Measurements from ENCODE around the gene HDAC7.
"Not testable (repeated sequence)": the region's sequence is repeated elsewhere in the genome, so short reads cannot be mapped to it uniquely, and the experiment has no call there.

HDAC7 gene

DNA sequence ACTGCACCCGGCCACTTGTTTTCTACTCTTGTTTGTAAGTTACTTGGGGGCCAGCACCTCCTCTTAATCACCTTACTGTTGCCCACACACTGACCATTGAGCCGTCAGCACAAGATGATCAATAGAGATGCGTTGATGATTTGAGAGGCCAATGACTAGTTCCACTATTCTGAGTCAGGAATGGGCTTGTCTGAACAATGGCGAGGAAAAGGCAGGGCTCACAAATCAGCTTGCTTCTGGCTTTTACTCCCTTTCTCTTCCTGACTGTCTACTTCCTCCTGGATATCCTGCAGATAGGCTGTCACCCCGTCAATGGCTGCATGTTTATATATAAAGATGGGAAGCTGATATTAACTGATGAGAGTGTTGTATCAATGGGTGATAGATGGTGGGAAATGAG lies 29.1 kb upstream of the HDAC7 start:
- DNase-seq = no peak

DNA sequence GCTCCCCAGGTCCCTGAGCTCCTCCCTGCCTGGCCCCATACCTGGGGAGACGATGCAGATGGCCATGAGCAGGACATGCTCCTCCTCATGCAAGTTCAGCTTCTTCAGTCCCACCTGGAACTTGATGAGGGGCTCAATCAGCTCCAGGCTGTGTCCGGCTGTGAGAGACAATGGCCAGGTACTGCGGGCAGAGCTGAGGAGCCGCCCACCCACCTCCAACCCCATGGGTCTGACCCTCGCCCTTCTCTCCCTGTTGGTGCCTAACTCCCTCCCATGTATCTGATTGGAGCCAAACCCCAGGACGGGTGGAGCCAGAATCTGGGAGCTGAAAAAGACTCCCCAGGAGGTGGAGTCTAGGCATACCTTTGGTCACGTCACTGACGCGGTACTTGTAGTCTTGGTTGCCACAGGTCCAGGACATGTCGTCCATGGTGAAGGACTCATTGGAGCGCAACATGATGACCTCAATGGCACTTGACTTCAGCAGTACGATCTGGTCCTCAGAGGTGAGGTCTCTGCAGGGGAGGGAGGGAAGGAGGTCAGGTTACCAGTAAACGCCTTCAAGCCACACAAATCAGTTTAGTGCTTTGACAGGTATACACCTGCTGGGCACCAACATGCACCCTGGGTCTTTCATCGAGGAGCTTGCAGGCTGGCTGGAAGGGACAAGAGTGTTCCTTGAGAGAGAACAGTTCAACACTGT lies 26.7 kb upstream of the HDAC7 start:
- DNase-seq = no peak

DNA sequence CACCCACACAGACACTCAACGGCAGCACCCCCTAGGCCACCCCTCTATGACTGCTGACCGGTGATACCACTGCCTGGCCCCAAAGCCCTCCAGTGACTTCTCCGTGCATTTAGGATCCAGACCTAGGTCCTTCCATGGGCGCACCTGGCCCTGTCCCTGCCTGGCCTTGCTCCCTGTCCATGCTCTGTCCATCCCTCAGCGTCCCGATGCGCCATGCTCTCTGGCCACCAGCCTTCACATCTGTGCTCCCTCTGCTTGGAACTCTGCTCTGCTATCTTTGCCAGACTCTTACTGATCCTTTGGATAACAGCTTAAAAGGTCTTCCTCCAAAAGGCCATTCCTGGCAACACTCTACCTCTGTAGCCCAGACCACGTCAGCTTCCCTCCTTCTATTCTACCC lies 25.4 kb upstream of the HDAC7 start:
- no peak for DNase-seq

DNA sequence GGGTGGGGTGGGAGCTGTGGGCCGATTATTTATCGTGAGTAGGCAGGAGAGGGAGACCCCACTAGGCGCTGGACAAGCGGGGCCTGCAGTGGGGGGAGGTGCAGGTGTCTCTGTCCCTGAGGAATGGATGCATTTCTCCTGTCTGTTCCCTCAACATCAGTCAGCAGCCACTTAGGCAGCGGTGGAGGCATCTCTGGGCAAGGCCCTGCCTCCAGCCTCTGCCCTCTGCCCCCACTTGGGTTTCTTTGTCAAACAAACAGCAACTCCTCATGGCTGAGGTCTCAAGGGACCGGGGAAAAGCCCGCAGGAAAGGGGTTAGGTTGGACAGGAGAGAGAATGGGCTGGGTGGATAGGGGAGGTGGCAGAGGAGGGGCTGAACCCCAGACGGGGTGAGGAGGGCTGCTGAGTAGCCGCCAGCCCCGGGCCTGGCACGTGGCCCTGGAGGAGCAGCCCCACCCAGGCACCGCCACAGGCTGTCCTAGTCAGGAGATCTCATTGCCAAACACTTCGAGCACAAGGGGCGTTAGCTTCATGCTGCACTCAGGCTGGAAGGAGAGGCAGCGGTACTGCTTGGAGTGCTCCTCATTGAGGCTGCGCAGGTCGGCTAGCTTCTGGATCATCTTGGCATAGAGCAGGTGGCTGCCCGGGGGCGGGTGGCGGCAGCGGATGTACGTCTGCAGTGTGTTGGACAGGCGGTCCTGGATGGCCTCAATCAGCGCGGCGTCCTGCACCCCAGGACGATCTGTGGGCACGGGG lies 24.7 kb upstream of the HDAC7 start:
- DNase-seq = no peak

DNA sequence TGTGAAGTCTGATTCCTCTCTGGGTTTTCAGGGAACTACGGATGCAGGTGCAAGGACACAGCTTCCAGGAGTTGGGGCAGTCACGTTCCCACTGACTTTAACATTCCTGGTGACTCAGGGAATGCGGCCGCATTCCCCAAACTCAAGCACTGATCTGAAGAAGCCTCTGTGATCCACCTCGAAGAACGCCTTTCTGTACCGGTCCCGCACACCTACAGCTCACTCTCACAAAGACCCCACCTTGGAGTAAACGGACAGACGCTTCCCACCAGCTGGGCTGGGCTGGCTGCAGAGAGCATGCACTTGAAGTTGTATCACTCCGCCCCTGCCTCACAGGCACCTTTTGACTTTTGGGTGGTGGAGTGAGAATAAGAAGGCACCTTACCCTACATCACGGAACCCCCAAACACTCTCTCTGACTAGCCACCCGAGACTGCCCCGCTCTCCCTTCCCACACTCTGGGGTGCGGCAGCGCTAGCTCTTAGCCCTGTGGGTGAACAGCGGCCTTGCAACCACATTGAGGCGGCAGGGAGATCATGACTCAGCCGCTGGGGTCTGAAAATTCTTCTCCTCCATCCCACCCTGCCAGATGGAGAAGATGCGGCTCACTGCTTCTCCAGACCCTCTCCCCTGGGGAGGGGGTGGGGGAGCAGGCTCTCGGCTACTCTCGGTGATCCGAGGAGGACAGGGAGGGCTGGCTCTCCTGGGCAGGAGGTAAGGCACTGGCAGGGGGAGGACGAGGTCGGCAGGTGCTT lies 23.7 kb upstream of the HDAC7 start:
- no peak for DNase-seq

DNA sequence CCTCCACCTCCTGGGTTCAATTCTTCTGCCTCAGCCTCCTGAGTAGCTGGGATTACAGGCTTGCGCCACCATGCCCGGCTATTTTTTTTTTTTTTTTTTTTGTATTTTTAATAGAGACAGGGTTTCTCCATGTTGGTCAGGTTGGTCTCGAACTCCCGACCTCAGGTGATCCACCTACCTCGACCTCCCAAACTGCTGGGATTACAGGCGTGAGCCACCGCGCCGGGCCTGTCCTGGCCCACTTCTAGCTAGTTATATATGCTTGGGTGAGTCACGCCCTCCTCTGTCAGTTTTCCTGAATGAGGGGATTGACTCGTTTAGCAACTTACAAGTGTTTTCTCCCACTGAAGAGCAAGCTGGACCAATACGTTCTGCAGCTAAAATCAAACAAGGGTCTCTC lies 22.8 kb upstream of the HDAC7 start:
- DNase-seq = not testable (repeated sequence)

DNA sequence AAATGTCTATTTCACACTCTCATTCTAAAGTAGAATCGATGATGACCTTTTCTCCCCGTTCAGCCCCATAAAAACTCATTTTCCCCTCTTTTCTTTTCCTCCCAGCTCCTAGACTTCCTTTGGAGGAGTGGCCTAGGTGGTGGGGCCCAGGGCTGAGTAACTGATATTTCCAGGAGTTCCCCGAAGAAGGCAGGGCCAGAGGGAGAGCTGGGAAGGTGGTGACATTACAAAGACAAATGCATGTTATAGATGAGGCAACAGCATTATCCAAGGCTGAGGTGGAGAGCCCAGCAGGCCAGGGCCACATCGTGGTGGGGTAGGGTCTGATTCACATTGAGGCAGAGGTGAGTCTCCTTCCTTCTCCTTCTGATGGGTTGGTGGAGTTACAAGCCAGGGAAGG lies 22.2 kb upstream of the HDAC7 start:
- DNase-seq = no peak

DNA sequence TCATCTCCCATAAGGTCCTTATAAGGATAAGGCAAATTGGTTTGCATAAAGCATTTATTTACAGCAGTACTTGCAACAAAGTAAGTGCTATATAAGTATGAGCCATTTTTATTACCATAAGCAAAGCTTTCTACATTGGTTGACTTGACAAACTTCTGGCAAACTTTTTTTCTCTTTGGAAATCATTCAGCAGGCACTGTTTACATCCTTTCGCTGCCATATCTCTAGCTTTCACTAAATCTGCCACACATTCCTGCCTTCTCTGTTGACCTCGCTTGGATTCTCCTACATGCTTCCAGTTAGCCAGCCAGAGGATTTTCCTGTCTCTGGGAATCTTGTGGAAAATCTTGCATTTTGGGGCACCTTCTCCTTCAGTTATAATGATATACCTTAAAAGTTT lies 21.8 kb upstream of the HDAC7 start:
- no peak for DNase-seq

DNA sequence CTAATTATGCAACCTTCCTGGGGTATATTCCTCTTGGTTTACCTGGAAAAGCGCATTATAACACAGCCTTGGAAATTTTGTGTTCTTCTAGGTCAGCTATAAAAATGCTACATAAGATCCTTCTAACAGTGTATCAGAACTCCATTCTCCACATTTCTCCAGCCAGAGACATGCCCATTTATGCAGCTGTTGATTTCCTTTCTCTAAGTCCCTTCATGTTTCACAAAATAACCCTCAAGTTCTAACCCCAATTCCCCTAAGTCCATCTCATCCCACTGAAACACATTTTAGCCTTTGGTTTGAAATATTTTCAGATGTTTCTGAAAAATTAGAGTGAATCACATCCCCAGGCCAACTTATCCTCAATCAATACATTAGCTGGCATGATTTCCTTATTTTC lies 20.9 kb upstream of the HDAC7 start:
- DNase-seq = no peak

DNA sequence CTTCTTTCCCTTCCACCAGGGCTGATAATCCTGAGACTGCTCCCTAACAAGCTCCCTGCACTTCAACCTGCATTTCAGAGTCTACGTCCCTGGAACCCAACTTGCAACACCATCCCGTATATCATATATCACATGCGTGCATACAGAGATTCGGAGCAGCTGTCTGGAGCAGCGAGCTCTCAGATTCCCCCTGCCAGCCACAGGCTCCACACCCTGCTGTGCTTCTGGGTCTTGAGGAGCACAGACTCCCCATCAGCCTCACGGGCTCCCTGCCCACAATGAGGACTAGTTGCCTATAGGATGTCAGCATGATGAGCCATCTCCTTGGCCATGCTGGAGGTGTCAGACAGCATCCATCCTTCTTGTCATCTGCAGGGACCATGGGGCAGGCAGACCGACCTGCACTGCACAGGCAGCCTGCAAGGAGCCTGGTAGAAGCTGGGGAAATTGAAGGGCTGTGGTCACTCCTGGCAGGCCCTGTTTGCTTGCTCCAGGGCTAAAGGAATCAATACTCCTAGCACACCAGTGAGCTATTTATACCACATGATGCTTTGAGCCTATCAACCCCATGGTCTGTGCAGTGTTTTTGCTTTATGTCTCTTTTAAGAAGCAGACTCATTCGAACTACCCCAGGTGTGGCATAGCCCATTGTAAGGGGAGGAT lies 19.6 kb upstream of the HDAC7 start:
- no peak for DNase-seq

DNA sequence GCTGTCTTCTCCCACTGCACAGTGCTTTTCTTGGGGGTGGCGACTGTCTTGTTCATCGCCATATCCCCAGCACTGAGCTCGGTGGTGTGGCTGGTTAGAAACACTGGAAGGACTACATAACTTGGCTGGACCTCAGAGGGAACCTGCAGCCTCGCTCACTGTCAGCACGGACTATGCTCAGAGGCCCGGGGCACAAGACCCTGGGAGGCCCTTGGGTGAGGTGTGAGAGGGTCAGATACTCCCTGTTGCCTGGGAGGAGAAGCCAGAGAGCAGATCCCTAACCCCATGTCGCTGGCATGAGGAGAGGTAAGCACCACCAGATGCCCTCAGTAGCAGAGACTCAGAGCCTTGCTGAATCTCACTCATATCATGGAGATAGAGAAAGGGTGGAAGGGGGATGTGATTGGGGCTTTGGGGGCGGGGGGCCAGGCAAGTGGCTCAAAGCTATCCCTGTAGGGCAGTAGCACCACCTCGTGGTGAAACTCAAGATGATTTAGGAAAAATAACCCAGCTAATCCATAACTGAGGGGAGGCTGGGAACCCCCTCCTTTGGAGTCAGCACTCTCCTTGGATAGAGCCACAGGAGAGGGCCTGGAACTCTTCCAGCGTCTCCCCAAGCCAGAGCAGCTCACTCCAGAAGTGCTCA lies 18.7 kb upstream of the HDAC7 start:
- DNase-seq = peak; percentile 39

DNA sequence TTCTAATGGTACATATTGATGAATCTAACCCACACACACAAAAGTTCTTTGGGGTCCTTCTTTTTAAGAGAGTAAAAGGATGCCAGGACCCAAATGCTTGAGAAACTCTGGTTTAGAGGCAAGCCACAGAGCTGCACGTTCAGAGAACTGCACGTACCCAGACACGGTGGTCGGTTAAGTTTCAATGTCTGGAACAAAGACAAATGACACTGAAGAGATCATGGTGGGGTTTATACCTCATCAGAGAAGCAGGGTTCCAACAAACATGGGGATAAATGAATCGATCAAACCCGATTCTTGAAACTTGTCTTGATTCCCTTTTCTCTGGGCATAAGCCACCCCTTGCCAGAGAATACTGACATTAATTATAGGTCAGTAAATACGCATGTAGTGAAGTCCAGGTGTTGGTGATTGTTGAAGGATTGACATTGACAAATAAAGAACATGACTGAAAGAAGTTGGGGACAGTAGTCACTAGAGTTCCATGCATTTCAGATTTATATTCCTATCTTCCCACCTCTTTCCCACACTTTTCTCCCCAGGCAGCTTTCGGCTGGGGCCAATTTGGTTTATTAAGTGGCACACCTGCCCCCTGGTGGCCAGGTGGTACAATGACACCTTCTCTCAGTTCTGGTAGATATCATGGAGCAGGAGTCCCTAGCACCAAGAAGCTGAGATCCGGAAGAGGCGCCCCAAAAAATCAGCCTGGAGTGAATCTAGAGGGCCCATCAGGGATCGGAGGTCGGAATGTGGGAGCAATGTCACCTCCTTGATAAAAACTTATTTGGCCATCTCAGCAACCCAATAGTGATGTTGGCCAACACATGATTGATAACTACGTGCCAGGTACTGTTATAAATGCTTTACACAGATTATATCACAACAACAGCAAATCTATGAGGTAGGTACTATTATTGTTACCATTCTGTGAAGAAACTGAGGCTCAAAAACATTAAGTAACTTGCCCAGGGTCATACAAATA lies 17.8 kb upstream of the HDAC7 start:
- peak; percentile 67 for DNase-seq

DNA sequence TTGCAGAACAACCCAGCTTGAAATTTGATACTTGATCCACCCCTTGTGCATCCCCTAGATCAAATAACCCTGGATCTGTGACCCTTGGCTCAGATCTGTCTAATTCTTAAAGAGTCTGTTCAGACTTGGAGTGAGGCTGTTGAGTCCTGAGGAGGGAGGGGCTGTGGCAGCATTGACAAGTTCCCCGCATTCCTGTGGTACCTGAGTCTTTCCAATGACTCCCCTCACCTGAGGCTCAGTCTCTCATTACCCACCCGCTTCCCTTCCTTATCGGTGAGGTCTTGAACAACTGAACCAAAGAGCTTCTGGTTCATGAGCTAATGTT lies 16.1 kb upstream of the HDAC7 start:
- no peak for DNase-seq

DNA sequence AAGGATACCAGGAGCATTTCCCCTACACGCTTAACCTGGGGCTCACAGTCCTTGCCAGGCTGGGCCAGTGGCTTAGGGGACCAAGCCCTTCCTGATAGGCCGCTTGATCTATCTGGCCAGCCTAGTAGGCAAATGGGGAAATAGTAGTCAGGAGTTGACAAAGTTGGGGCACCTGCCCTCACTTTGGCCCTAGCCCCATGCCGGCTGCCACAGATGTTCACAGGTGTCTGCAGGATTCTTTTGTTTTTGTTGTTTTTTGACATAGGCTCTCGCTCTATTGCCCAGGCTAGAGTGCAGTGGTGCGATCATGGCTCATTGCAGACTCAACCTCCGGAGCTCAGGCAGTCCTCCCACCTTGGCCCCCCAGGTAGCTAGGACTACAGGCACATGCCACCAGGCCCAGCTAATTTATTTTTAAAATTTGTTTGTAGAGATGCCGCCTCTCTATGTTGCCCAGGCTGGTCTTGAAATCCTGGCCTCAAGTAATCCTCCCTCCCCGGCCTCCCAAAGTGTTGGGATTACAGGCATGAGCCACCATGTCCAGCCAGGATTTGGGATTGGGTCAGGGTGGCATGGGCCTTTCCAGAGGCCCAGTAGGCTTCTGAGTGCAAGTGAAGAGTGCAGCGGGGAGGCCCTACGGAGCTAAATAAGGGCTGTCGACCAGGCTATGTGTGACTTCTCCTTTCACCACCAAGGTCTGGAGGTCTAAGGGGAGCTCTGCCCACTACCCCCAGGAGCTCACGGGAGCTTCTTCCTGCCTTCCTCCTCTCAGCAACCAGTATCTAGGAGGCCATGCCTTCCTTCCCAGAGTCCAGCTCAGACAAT lies 15.5 kb upstream of the HDAC7 start:
- no peak for DNase-seq

DNA sequence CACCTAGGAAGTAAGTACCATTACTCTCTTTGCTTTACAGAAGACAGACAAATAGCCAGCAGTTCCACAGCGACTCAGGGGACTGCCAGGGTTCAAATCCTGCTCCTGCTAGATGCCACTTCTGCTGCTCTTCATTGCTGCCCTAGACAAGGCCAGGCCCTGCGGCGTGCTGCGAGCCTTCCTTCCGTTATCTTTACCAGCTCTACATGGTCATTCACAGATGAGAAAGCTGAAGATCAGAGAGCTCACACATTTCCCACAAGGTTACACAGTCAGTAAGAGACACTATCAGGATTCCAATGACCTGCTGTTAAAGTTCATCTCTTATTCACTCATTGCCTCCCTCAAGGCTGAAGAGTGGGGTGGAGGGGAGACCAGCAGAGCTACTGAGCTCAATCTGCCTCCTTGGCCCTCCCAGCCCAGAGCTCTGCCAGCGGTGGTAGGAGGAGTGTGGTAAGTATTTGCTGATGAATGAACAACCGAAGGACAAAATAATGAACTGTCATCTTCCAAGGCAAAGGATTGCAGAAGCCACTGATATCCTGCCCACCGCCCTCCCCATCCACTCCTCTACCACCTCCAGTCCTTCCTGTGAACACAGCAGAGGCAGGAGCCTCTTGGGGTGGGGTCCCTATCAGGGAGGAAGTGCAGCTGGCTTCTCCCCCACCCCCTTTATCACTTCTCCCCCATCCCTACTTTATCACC lies 14.6 kb upstream of the HDAC7 start:
- DNase-seq = no peak

DNA sequence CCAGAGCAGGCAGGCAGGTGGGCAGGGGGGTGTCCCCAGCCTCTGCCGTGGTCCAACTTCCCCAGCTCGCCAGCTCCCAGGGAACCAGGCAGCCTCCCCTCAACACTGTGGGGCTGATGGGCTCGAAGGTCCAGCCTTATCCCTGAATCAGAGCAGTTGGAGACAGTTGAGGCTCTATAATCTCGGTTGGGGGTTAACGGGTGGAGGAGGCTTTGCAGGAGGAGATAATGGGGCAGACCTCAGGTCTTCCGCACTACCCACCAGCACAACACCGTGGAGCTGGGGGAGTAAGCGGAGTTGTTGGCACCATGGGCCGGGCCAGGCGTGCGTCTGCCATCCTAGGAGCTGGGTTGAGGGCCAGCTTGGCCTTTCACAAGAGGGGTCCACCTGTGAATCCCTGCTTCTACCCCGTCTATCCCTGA lies 13.9 kb upstream of the HDAC7 start:
- no peak for DNase-seq

DNA sequence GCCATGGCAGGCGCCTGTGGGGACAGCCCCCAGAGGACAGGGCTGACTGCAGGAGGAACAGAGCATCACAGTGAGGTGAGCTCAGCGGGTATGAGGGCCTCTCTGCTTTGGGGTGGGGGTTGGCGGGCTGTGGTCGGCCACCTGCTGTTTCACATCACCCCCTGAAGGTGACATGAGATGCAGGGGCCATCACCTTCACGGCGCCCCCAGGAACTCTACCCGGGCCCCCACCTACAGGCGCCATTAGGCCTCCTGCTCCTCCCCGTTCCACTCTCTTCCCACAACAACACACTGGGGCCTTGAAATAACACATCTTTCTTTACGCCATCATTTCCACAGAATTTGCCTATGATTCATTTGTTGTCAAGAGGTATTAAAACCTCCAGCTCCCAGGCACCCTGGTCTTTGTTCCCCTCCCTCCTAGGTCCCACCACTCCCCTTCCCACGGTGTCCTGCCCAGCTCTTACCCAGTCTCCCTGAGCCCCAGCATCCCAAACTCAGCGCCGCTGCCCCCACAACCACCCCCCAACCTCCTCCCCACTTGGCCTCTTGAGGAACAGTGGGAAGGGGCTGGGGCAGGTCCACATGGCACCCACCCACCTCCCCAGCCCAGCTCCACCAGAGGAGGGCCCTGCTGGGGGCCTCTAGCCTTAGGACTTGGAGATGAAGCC lies 12.7 kb upstream of the HDAC7 start:
- no peak for DNase-seq

DNA sequence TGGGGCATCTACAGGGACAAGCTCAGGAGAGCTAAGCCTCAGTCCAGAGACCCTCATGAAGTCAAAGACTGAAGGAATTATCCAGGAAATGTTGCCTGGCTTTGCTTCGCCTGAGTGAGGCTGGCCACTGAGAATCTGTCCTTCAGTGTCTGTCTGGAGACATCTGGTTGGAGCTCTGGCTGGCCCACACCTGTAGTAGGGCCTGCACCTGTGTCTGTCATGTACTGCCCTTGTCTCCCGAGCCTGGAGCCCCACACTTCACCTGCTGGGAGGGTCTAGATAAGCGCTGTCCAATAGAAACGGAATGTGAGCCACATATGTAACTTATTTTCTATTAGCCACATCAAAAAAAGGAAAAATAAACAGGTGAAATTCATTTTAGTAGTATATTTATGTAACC lies 9.9 kb upstream of the HDAC7 start:
- DNase-seq = no peak

DNA sequence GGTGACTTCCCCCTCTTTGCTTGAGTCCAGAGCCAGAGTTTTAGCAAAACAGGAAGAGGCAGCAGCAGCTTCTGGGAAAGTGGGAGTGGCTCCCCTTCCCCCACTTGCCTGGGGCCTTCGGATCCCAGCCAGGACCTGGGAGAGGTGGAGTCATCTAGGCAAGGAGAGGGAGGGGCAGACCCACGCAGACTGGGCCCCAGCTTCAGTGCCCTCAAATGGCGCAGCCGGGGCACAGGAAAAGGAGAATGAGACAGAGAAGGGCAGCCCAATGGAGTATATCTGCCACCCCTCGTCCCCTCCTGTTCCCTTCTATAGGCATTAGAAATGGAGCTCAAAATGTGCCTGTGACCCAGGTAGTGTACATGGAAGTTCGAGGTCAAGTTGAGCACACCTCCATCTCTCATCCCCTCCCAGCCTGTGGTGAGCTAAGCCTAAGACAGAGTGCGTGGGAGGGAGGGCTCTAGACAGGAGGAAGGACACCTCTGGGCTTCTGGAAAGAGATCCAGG lies 9.3 kb upstream of the HDAC7 start:
- DNase-seq = no peak

Data from activated CD4-positive, alpha-beta T cell treated with anti-CD3 and anti-CD28 coated beads, Interleukin-2, amount 50 U/mL, for 1 hour (primary cell).